Measurements from ENCODE around the gene CELF2.

CELF2 gene

DNA sequence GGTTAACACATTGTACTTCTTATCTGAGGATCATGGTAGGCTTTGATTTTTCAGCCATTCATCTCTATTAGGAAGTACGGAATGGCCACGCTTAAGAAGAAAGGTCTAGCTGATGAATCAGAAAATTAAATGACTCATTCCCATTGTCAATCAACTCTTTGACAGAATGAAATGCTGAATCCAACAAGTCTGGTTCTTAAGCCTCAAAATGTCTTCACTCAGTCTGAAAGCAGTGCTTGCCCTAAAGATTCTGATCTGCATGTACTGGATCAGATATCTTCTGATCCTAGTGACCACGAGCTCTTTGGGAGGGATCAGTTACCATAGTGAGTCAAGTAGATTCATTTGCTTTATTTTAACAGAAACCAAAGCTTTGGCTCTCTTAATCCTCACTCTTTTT is 5.7 kb upstream of the CELF2 start:
- Histone ChIP-seq H3K4me2 (ENCODE audit: low read length) (no peak overlapping the region), H3K4me1 (no peaks in the 10 kb centered on the region), H3K36me3 (ENCODE audit: control insufficient read depth, insufficient read depth, low read length) (no peaks in the 10 kb centered on the region), H3K27ac (no peak overlapping the region), H3K9me3 (ENCODE audit: control insufficient read depth, low read length) (no peaks in the 10 kb centered on the region), H3K4me3 (ENCODE audit: low read depth, low read length) (no peak overlapping the region), H3K79me2 (no peaks in the 10 kb centered on the region), H3K9ac (no peak overlapping the region), H2AFZ (no peak overlapping the region), H3K27me3 (ENCODE audit: control insufficient read depth, insufficient read depth, low read length) (no peaks in the 10 kb centered on the region)
- TF ChIP-seq, protein P1, sequence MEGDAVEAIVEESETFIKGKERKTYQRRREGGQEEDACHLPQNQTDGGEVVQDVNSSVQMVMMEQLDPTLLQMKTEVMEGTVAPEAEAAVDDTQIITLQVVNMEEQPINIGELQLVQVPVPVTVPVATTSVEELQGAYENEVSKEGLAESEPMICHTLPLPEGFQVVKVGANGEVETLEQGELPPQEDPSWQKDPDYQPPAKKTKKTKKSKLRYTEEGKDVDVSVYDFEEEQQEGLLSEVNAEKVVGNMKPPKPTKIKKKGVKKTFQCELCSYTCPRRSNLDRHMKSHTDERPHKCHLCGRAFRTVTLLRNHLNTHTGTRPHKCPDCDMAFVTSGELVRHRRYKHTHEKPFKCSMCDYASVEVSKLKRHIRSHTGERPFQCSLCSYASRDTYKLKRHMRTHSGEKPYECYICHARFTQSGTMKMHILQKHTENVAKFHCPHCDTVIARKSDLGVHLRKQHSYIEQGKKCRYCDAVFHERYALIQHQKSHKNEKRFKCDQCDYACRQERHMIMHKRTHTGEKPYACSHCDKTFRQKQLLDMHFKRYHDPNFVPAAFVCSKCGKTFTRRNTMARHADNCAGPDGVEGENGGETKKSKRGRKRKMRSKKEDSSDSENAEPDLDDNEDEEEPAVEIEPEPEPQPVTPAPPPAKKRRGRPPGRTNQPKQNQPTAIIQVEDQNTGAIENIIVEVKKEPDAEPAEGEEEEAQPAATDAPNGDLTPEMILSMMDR (IDR thresholded peaks at IDR 0.05) = no peak

DNA sequence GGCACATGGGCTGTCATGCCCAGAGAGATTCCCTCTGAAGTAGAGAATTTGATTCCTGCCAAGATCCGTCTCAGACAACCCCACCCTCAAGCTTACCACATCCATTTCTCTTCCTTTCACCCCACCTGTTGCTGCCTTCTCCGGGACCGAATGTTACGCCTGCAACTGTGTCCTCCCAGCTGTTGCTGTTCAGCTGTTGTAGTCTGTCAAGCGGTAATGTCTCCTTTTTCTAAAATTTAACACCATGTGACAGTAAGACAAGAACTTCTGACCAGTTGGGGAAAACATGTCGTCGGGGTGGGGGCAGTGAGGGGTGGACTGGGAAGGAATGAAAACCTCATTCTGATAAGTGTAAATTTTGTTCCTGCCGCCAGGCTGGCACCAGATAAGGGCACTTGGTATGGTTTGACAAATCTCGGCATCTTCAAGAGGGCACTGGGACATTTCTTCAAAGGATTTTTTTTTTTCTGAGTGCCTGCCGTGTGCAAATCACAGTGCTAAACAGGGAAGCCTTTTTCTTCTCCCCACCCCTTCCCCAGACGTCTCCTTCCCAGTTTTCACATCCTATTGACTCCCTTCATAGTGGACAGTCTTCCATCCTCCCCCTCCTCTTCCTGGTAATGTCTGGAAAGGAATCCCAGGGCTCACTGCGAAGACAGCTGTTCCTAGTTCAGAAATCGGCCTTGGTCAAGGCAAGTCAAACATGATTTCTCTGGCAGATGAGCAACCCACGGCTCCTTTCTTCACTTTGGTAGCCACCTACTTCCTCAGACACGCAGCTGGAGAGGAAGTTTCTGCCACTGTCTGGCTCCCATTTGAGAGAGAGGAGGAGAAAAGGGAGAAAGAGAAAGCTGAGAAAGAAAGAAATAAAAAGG is 5.0 kb upstream of the CELF2 start:
- Histone ChIP-seq H2AFZ (no peak overlapping the region), H3K4me3 (ENCODE audit: low read depth, low read length) (no peak overlapping the region), H3K4me1 (peaks cover 3% of the 10 kb centered on the region), H3K9me3 (ENCODE audit: control insufficient read depth, low read length) (no peaks in the 10 kb centered on the region), H3K27me3 (ENCODE audit: control insufficient read depth, insufficient read depth, low read length) (no peaks in the 10 kb centered on the region), H3K79me2 (no peaks in the 10 kb centered on the region), H3K4me2 (ENCODE audit: low read length) (no peak overlapping the region), H3K9ac (no peak overlapping the region), H3K27ac (no peak overlapping the region), H3K36me3 (ENCODE audit: control insufficient read depth, insufficient read depth, low read length) (no peaks in the 10 kb centered on the region)
- TF ChIP-seq, protein P1 (IDR thresholded peaks at IDR 0.05) = no peak

DNA sequence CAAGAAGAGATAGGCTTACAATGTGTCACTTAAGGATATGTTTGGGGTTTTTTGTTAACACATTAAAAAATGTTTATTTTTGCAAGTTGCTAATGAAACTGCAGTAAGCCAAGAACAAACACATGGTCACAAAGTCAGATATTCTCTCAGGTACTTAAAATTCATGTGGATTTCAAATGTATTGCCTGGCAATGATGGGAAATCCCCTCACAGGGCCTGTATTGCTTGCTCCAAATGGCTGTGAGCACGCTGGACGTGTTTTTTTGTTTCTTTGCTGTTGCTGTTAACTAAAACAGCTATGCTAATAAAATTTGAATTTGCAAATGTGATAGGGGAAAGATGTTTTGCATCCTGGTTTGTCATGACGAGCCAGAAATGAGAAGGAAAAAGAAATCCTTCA is 3.8 kb upstream of the CELF2 start:
- Histone ChIP-seq H3K9me3 (ENCODE audit: control insufficient read depth, low read length) (no peaks in the 10 kb centered on the region), H3K4me1 (peaks cover 3% of the 10 kb centered on the region)

DNA sequence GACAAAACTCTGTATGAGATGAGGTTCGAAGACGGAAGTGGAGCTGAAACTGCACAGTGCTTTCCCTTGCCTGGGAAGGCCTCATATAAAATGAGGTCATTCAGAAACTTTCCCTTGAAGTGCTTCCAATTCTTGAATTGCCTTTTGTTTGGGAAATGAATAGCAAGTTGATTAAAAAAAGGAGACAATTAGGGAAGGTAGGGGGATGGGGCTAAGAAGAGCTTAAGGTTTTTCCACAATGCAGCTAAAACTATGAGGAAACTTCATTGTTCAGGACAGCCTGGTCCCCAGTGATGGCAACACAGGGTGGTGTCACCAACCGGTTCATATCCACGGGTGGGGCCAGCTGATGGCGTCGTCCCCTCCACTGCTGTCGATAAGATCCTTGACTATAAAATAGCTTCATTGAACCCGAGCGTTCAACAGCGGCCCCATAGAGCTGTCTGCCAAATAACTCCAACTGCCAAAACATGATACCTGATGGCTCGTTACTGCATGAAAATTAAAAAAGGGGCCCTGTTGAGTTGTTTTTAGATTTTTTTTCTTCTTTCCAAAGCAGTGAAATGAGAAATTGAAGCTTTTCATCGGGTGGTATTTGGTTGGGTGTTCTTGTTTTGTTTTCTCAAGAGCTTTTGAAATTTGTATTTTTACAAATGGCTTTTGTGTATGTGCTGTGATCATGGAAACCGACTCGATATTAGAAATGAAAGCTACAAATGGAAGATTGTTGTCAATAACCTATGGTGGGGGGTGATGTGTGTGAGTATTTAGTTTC is 2.8 kb upstream of the CELF2 start:
- Histone ChIP-seq H3K27me3 (ENCODE audit: control insufficient read depth, insufficient read depth, low read length) (no peaks in the 10 kb centered on the region), H3K27ac (no peak overlapping the region), H3K79me2 (no peaks in the 10 kb centered on the region)

More for the DNA sequence above, 3.8 kb upstream of the CELF2 start:
- Histone ChIP-seq H3K36me3 (ENCODE audit: control insufficient read depth, insufficient read depth, low read length) (no peaks in the 10 kb centered on the region), H3K27ac (no peak overlapping the region), H3K27me3 (ENCODE audit: control insufficient read depth, insufficient read depth, low read length) (no peaks in the 10 kb centered on the region), H3K9ac (no peak overlapping the region), H2AFZ (no peak overlapping the region), H3K4me2 (ENCODE audit: low read length) (no peak overlapping the region), H3K79me2 (no peaks in the 10 kb centered on the region), H3K4me3 (ENCODE audit: low read depth, low read length) (no peak overlapping the region)
- TF ChIP-seq, protein P1 (IDR thresholded peaks at IDR 0.05) = no peak

More for the DNA sequence above, 2.8 kb upstream of the CELF2 start:
- H3K9ac ChIP-seq = no peak overlapping the region
- H3K9me3 ChIP-seq (ENCODE audit: control insufficient read depth, low read length) = no peaks in the 10 kb centered on the region
- no peaks in the 10 kb centered on the region for H3K36me3 ChIP-seq (ENCODE audit: control insufficient read depth, insufficient read depth, low read length)
- no peak overlapping the region for H3K4me2 ChIP-seq (ENCODE audit: low read length)
- TF ChIP-seq, protein P1 (IDR thresholded peaks at IDR 0.05) = no peak
- no peak overlapping the region for H2AFZ ChIP-seq
- peaks cover 3% of the 10 kb centered on the region for H3K4me1 ChIP-seq
- no peak overlapping the region for H3K4me3 ChIP-seq (ENCODE audit: low read depth, low read length)

Measured in parathyroid adenoma (tissue), 2 donors.